ENCODE data around the gene LHX1.

The LHX1 gene

DNA sequence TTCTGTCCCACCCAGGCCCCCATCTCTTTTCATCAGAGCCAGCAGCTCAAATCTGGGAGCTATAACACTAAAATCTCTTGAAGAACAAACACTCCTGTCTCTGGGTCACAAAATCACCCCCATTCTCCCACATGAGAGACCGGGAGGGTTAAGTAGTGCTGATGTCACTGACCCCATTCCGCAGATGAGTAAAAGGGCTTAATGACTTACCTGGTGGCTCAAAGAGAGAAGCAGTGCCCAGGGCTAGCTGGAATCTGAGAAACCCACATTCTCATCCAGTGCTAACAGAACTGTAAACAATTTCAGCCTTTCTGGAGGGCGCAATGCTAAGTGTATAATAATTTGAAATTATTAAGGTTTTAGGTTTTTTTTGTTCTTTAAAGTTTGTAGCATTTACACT lies 26.3 kb upstream of the LHX1 start:
- no peak overlapping the region for H3K4me3 ChIP-seq (ENCODE audit: low read depth, low read length)
- no peaks in the 10 kb centered on the region for H3K9me3 ChIP-seq (ENCODE audit: control insufficient read depth, insufficient read depth, low read depth, low read length)
- ChIA-PET CTCF (interaction anchor here (0.7 kb wide), 1 partner anchor 448 kb away, joined by 3 read pairs; no protein-coding TSS in a partner anchor), POLR2A (interaction anchor here (0.7 to 1.0 kb wide), 2 partner anchors 14 to 26 kb away, joined by 4 to 5 read pairs; no protein-coding TSS in a partner anchor)
- no peaks in the 10 kb centered on the region for H3K4me1 ChIP-seq (ENCODE audit: control insufficient read depth, insufficient read depth, low read length)
- H3K36me3 ChIP-seq (ENCODE audit: control insufficient read depth in 2 of 2, insufficient read depth in 1 of 2, low read length in 2 of 2): no peaks in the 10 kb centered on the region
- TF ChIP-seq ZNF223 (tag by site-specific recombination; IDR thresholded peaks at IDR 0.05) (no peak), ZNF426 (tag by site-specific recombination; IDR thresholded peaks at IDR 0.05) (no peak), REPIN1 (tag by site-specific recombination; IDR thresholded peaks at IDR 0.05; ENCODE audit: low read depth) (no peak), ZSCAN23 (tag by site-specific recombination; IDR thresholded peaks at IDR 0.05) (no peak), ZNF341 (tag by site-specific recombination; IDR thresholded peaks at IDR 0.05; ENCODE audit: low read depth) (no peak), TCF7L2 (IDR thresholded peaks at IDR 0.05; ENCODE audit: borderline replicate concordance, low read depth, low read length) (no peak), ZNF529 (tag by site-specific recombination; IDR thresholded peaks at IDR 0.05; ENCODE audit: insufficient replicate concordance) (no peak)
- TF ChIP-seq, protein P1, sequence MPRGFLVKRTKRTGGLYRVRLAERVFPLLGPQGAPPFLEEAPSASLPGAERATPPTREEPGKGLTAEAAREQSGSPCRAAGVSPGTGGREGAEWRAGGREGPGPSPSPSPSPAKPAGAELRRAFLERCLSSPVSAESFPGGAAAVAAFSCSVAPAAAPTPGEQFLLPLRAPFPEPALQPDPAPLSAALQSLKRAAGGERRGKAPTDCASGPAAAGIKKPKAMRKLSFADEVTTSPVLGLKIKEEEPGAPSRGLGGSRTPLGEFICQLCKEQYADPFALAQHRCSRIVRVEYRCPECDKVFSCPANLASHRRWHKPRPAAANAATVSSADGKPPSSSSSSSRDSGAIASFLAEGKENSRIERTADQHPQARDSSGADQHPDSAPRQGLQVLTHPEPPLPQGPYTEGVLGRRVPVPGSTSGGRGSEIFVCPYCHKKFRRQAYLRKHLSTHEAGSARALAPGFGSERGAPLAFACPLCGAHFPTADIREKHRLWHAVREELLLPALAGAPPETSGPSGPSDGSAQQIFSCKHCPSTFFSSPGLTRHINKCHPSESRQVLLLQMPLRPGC (tag by site-specific recombination; IDR thresholded peaks at IDR 0.05): no peak
- H3K27ac ChIP-seq (ENCODE audit: extremely low read depth, low read depth, low read length): no peak overlapping the region

DNA sequence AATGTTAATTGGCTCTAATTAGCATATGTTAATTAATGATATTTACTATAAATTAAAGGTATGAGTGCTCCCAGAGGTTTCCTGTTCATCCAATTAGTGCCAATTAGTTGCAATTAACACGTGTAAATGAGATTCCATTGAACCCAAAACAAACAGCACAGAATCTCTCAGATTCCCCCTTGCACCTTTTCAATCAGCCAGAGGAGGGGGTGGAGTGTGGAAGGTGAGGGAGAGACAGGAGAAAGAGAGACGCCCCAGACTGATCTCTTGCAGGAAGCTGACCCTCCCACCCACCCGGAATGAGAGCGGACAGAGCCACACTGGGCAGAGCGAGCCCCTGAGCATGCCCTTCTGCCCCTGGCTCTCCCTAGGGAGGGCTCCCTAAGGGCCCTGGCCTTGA lies 24.1 kb upstream of the LHX1 start:
- H3K4me1 ChIP-seq (ENCODE audit: control insufficient read depth, insufficient read depth, low read length): no peaks in the 10 kb centered on the region
- ChIA-PET CTCF (no interaction called here), POLR2A (interaction anchor here (0.7 kb wide), 1 partner anchor 41 kb away, joined by 5 read pairs; no protein-coding TSS in a partner anchor)
- H3K36me3 ChIP-seq (ENCODE audit: control insufficient read depth in 2 of 2, insufficient read depth in 1 of 2, low read length in 2 of 2): no peaks in the 10 kb centered on the region
- no peaks in the 10 kb centered on the region for H3K9me3 ChIP-seq (ENCODE audit: control insufficient read depth, insufficient read depth, low read depth, low read length)
- H3K27ac ChIP-seq (ENCODE audit: extremely low read depth, low read depth, low read length): no peak overlapping the region
- no peak overlapping the region for H3K4me3 ChIP-seq (ENCODE audit: low read depth, low read length)
- TF ChIP-seq ZNF600 (tag by site-specific recombination; IDR thresholded peaks at IDR 0.05) (no peak), ZNF747 (tag by site-specific recombination; IDR thresholded peaks at IDR 0.05) (no peak)

DNA sequence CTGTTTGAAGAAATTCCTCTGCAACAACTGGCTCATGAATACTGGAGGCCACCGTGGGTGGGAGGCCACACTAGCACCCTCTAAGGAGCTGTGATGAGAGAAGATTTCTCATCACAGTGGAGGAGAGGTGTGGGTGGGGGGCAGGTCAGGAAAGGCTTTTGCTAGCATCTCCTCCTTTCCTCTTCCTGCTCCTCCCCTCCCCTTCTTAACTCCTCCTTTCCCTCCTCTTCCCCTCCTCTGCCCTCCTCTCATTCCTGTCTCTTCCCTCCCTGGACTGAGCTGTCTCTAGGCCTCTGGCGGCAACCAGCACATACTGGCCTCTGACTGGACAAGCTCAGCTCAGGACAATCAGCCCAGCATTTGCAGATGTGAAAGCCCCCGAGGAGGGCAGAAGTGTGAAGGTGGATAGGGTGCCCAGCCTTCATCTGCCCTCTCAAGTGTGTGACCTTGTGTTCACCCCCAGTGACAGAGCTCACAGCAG lies 19.0 kb upstream of the LHX1 start:
- H3K4me1 ChIP-seq (ENCODE audit: control insufficient read depth, insufficient read depth, low read length): peaks cover 13% of the 10 kb centered on the region
- no peak for TF ChIP-seq ZNF791 (tag by site-specific recombination; IDR thresholded peaks at IDR 0.05)
- no peak for TF ChIP-seq BCL11A (tag by site-specific recombination; IDR thresholded peaks at IDR 0.05; ENCODE audit: low read depth)
- TF ChIP-seq, protein P2, sequence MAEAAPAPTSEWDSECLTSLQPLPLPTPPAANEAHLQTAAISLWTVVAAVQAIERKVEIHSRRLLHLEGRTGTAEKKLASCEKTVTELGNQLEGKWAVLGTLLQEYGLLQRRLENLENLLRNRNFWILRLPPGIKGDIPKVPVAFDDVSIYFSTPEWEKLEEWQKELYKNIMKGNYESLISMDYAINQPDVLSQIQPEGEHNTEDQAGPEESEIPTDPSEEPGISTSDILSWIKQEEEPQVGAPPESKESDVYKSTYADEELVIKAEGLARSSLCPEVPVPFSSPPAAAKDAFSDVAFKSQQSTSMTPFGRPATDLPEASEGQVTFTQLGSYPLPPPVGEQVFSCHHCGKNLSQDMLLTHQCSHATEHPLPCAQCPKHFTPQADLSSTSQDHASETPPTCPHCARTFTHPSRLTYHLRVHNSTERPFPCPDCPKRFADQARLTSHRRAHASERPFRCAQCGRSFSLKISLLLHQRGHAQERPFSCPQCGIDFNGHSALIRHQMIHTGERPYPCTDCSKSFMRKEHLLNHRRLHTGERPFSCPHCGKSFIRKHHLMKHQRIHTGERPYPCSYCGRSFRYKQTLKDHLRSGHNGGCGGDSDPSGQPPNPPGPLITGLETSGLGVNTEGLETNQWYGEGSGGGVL (tag by site-specific recombination; IDR thresholded peaks at IDR 0.05): peak; percentile 76
- TF ChIP-seq ZNF596 (tag by site-specific recombination; IDR thresholded peaks at IDR 0.05): no peak
- TF ChIP-seq, protein P3, sequence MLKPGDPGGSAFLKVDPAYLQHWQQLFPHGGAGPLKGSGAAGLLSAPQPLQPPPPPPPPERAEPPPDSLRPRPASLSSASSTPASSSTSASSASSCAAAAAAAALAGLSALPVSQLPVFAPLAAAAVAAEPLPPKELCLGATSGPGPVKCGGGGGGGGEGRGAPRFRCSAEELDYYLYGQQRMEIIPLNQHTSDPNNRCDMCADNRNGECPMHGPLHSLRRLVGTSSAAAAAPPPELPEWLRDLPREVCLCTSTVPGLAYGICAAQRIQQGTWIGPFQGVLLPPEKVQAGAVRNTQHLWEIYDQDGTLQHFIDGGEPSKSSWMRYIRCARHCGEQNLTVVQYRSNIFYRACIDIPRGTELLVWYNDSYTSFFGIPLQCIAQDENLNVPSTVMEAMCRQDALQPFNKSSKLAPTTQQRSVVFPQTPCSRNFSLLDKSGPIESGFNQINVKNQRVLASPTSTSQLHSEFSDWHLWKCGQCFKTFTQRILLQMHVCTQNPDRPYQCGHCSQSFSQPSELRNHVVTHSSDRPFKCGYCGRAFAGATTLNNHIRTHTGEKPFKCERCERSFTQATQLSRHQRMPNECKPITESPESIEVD (tag by site-specific recombination; IDR thresholded peaks at IDR 0.05): no peak
- no peak for TF ChIP-seq ZNF600 (tag by site-specific recombination; IDR thresholded peaks at IDR 0.05)
- no peak for TF ChIP-seq ZNF426 (tag by site-specific recombination; IDR thresholded peaks at IDR 0.05)
- TF ChIP-seq GLIS1 (tag by site-specific recombination; IDR thresholded peaks at IDR 0.05): no peak
- peak; percentile 51 for TF ChIP-seq SP3 (tag by site-specific recombination; IDR thresholded peaks at IDR 0.05)
- TF ChIP-seq ZFP69B (tag by site-specific recombination; IDR thresholded peaks at IDR 0.05): no peak
- TF ChIP-seq WT1 (tag by site-specific recombination; IDR thresholded peaks at IDR 0.05): peak; percentile 61
- no peak for TF ChIP-seq ZNF341 (tag by site-specific recombination; IDR thresholded peaks at IDR 0.05; ENCODE audit: low read depth)
- TF ChIP-seq KLF1 (tag by site-specific recombination; IDR thresholded peaks at IDR 0.05): no peak
- TF ChIP-seq ZNF560 (tag by site-specific recombination; IDR thresholded peaks at IDR 0.05; ENCODE audit: borderline replicate concordance): no peak
- TF ChIP-seq HOXD13 (CRISPR knock-in tag; IDR thresholded peaks at IDR 0.05; ENCODE audit: borderline replicate concordance): no peak
- TF ChIP-seq ZNF747 (tag by site-specific recombination; IDR thresholded peaks at IDR 0.05): no peak
- TF ChIP-seq ZNF530 (tag by site-specific recombination; IDR thresholded peaks at IDR 0.05; ENCODE audit: low read depth): no peak
- no peak for TF ChIP-seq ZNF138 (tag by site-specific recombination; IDR thresholded peaks at IDR 0.05; ENCODE audit: borderline replicate concordance)
- no peak for TF ChIP-seq ZFP37 (tag by site-specific recombination; IDR thresholded peaks at IDR 0.05)
- TF ChIP-seq ZNF610 (tag by site-specific recombination; IDR thresholded peaks at IDR 0.05; ENCODE audit: borderline replicate concordance): no peak
- TF ChIP-seq ZFHX2 (tag by site-specific recombination; conservative IDR thresholded peaks at IDR 0.05): peak; percentile 97

More for the DNA sequence above, 19.0 kb upstream of the LHX1 start:
- ChIA-PET CTCF (interaction anchor here (0.8 to 1.0 kb wide), 3 partner anchors 9 to 212 kb away, joined by 3 to 5 read pairs (median 4); no protein-coding TSS in a partner anchor), POLR2A (interaction anchor here (0.7 to 5.4 kb wide), 5 partner anchors 8 to 19 kb away, joined by 3 to 56 read pairs (median 4); partner anchors contain the start of gene LHX1)
- Histone ChIP-seq H3K9me3 (ENCODE audit: control insufficient read depth, insufficient read depth, low read depth, low read length) (no peaks in the 10 kb centered on the region), H3K4me3 (ENCODE audit: low read depth, low read length) (no peak overlapping the region), H3K36me3 (ENCODE audit: control insufficient read depth in 2 of 2, insufficient read depth in 1 of 2, low read length in 2 of 2) (no peaks in the 10 kb centered on the region), H3K27ac (ENCODE audit: extremely low read depth, low read depth, low read length) (no peak overlapping the region)

All from HEK293 (cell line).